ENCODE measurements around the gene PLPPR1.

- no peak for TF ChIP-seq EZH2phosphoT487 (IDR thresholded peaks at IDR 0.05; ENCODE audit: low read length)
- no peak for TF ChIP-seq CTCF (IDR thresholded peaks at IDR 0.05; ENCODE audit: low read length)
- TF ChIP-seq EZH2 (optimal IDR thresholded peaks at IDR 0.05; ENCODE audit: low read depth, low read length): no peak
Measured at GRCh38 chr9:101094686-101095085, 66.2 kb downstream of the PLPPR1 start.
